ENCODE results near the gene WARS2. TPM values are rescaled to one million over a fixed set of nuclear protein-coding genes. Genes with fewer than 3 reads are reported as not detected.

The WARS2 gene
- total and polyA plus RNA-seq, 2 experiments from 2014 or later: 6.2 to 19.3 TPM

DNA sequence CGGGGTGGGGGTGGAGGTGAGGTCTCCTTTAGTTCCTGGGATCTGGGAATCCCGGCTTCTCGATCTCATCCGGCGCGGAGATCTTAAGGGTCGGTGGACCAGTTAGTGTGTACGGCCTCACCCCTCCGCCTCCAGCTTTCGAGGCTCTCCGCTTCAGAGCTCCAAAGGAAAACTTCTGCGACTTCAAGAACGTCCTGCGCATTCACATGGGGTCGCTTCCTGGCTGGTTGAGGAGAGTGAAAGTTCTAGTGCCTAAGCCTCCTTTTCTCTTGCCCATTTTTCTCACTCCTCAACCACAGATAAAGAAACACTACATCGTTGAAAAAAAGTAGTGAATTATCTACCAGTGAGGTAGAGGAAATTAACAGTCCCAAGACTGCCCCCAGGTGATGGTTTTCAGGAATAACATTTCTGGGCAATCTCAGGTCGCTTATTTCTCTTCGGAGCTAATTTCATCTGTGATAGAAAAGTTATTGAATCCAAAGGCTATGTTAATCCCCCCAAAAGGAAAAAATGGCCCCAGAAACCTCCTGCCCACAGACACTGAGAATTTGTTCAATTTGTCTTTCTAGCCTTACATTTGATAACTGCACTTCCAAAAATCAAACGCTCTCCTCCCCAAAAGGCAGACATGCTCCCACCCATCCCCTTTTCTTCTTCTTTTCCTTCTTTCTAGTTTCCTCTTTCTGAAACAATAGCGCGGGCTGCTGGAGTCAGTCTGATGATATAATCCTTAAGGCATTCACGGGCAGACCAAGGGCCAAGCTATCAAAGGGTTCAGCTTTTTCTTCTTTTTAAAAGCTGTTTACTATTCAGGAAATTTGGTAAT is 131.8 kb downstream of the WARS2 start:
- H3K27ac ChIP-seq: no peak overlapping the region
- no peaks in the 10 kb centered on the region for H3K79me2 ChIP-seq
- peaks cover 63% of the 10 kb centered on the region for H3K27me3 ChIP-seq
- no peaks in the 10 kb centered on the region for H4K20me1 ChIP-seq (ENCODE audit: insufficient read depth, poor library complexity, severe bottlenecking)
- H3K36me3 ChIP-seq (replicated peaks; ENCODE audit: insufficient read depth, low read depth): no peaks in the 10 kb centered on the region
- H2AFZ ChIP-seq: no peak overlapping the region
- no peak overlapping the region for H3K4me3 ChIP-seq
- H3K4me2 ChIP-seq: peak overlapping the region; percentile 70
- no peaks in the 10 kb centered on the region for H3K4me1 ChIP-seq (ENCODE audit: insufficient read depth)
- H3K9me2 ChIP-seq (replicated peaks; ENCODE audit: insufficient read depth): no peaks in the 10 kb centered on the region
- no peaks in the 10 kb centered on the region for H3K9me3 ChIP-seq (ENCODE audit: low read depth)
- TF ChIP-seq, protein P1, sequence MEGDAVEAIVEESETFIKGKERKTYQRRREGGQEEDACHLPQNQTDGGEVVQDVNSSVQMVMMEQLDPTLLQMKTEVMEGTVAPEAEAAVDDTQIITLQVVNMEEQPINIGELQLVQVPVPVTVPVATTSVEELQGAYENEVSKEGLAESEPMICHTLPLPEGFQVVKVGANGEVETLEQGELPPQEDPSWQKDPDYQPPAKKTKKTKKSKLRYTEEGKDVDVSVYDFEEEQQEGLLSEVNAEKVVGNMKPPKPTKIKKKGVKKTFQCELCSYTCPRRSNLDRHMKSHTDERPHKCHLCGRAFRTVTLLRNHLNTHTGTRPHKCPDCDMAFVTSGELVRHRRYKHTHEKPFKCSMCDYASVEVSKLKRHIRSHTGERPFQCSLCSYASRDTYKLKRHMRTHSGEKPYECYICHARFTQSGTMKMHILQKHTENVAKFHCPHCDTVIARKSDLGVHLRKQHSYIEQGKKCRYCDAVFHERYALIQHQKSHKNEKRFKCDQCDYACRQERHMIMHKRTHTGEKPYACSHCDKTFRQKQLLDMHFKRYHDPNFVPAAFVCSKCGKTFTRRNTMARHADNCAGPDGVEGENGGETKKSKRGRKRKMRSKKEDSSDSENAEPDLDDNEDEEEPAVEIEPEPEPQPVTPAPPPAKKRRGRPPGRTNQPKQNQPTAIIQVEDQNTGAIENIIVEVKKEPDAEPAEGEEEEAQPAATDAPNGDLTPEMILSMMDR (IDR thresholded peaks at IDR 0.05; ENCODE audit: poor library complexity): peak; percentile 69
- TF ChIP-seq EZH2 (IDR thresholded peaks at IDR 0.05; ENCODE audit: borderline replicate concordance) (no peak), EZH2phosphoT487 (IDR thresholded peaks at IDR 0.05; ENCODE audit: low read depth, severe bottlenecking, unreplicated experiment) (no peak)
- WGBS (ENCODE audit: low lambda C conversion rate, missing lambda C conversion rate): 32% methylated on average over 22 of the region's 22 CpGs
- peak; percentile 61 for DNase-seq (ENCODE audit: low spot score)

DNA sequence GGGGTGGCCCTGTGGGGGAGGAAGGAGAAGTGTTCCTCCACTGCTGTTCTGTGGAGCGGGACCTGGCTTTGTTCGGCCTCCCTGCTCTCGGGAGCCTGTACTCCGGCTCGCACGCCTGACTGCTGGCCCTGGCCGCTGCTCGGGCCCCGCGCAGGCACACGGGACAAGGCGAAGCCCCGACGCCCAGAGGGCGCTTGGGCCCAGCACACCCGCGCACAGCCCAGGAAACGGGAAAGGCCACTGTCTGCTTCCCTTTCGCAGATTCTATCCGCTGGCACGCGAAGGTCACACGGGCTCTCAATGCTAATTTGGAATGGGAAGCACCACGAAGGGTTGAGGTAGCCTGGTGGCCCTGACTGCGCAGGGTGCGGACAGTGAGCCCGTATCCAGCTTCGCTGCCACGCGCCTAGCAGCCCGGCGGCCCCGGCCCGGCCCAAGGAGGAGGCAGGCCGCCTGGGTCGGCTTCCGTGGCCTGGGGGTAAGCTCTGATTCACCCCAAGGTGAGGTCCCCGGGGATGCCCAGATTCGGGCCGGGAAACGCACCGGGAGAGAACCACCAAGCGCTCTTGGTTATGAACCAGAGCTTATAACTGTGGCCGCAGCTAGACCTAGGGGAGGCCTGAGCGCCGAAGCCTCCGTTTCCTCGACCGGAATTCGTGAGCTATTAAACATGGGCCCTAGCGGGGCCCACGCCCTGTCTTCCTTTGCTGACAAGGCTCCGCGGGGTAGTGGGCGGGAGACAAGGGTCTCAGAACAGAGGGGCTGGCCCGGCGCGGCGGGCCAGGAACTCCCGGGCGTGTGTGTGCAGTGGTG is 132.6 kb downstream of the WARS2 start:
- Histone ChIP-seq H3K4me2 (peak overlapping the region; percentile 70), H3K79me2 (no peaks in the 10 kb centered on the region), H3K27me3 (peaks cover 71% of the 10 kb centered on the region), H3K27ac (no peak overlapping the region), H4K20me1 (ENCODE audit: insufficient read depth, poor library complexity, severe bottlenecking) (no peaks in the 10 kb centered on the region), H3K4me3 (no peak overlapping the region), H3K9me3 (ENCODE audit: low read depth) (no peaks in the 10 kb centered on the region), H2AFZ (no peak overlapping the region), H3K9me2 (replicated peaks; ENCODE audit: insufficient read depth) (no peaks in the 10 kb centered on the region), H3K36me3 (replicated peaks; ENCODE audit: insufficient read depth, low read depth) (no peaks in the 10 kb centered on the region), H3K4me1 (ENCODE audit: insufficient read depth) (no peaks in the 10 kb centered on the region)
- TF ChIP-seq, protein P1 (IDR thresholded peaks at IDR 0.05; ENCODE audit: poor library complexity): no peak
- TF ChIP-seq EZH2 (IDR thresholded peaks at IDR 0.05; ENCODE audit: borderline replicate concordance): peak; percentile 74
- no peak for DNase-seq (ENCODE audit: low spot score)
- 52% methylated on average over 60 of the region's 61 CpGs for WGBS (ENCODE audit: low lambda C conversion rate, missing lambda C conversion rate)

DNA sequence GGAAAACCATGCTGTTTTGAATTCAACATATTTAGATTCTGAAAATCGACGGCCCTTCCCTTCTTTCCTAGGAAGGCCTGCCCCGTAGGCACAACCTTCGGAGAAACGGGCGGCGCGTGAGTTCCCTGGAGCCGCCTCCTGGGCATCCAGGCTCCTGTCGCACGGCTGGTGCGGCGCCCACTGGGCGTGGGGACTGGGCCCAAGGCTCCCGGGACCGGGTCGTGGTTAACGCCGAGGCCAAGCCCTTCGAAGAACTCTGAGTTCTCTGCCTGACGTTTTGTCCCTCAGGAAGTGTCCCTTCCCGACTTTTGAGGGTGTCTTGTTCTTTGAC is 133.1 kb downstream of the WARS2 start:
- no peaks in the 10 kb centered on the region for H3K79me2 ChIP-seq
- no peaks in the 10 kb centered on the region for H3K9me2 ChIP-seq (replicated peaks; ENCODE audit: insufficient read depth)
- H3K4me2 ChIP-seq: peak overlapping the region; percentile 70
- TF ChIP-seq, protein P1 (IDR thresholded peaks at IDR 0.05; ENCODE audit: poor library complexity): no peak
- peak; percentile 15 for TF ChIP-seq EZH2phosphoT487 (IDR thresholded peaks at IDR 0.05; ENCODE audit: low read depth, severe bottlenecking, unreplicated experiment)
- TF ChIP-seq EZH2 (IDR thresholded peaks at IDR 0.05; ENCODE audit: borderline replicate concordance): no peak
- H3K27ac ChIP-seq: no peak overlapping the region
- no peaks in the 10 kb centered on the region for H4K20me1 ChIP-seq (ENCODE audit: insufficient read depth, poor library complexity, severe bottlenecking)
- no peaks in the 10 kb centered on the region for H3K36me3 ChIP-seq (replicated peaks; ENCODE audit: insufficient read depth, low read depth)
- no peaks in the 10 kb centered on the region for H3K4me1 ChIP-seq (ENCODE audit: insufficient read depth)
- no peak for DNase-seq (ENCODE audit: low spot score)
- peaks cover 77% of the 10 kb centered on the region for H3K27me3 ChIP-seq
- H3K9me3 ChIP-seq (ENCODE audit: low read depth): no peaks in the 10 kb centered on the region
- no peak overlapping the region for H3K4me3 ChIP-seq
- 45% methylated on average over 22 of the region's 22 CpGs for WGBS (ENCODE audit: low lambda C conversion rate, missing lambda C conversion rate)
- H2AFZ ChIP-seq: no peak overlapping the region

All from hepatocyte (in vitro differentiated cells).